Ureter (tissue), 1 donor: ENCODE data around the gene MFF. TPM values are rescaled to one million over a fixed set of nuclear protein-coding genes. Genes with fewer than 3 reads are reported as not detected.
"Not testable (repeated sequence)": the region's sequence is repeated elsewhere in the genome, so short reads cannot be mapped to it uniquely, and the experiment has no call there.

ENCODE experiments used
- DNase-seq: peaks from one replicate; pipeline ENCODE4 v3.0.0-alpha.2; 2020; ENCODE audit warnings: low spot score
- total RNA-seq: library from RNA; stranded (reverse); gene quantifications from one replicate; pipeline ENCODE4 v1.2.4, GENCODE V29; 2023
- donor health status: DM: yes; HTN: yes; CAD: no.

Gene MFF
- total RNA-seq, 1 donor from 2014 or later, result 73.0 TPM

- no peak for DNase-seq
Observed at GRCh38 chr2:227335713-227336112, 10.7 kb downstream of the MFF start.

GRCh38 chr2:227337442-227337841, 12.4 kb downstream of the MFF start:
- DNase-seq, result no peak

- DNase-seq, result no peak
Observed at GRCh38 chr2:227339098-227339599, 14.1 kb downstream of the MFF start.

GRCh38 chr2:227340106-227340505, 15.1 kb downstream of the MFF start:
- no peak for DNase-seq

- no peak for DNase-seq
Observed at GRCh38 chr2:227341553-227341952, 16.5 kb downstream of the MFF start.

- no peak for DNase-seq
Observed at GRCh38 chr2:227344231-227344630, 19.2 kb downstream of the MFF start.

GRCh38 chr2:227347117-227347516, 22.1 kb downstream of the MFF start:
- DNase-seq, result no peak

- no peak for DNase-seq
Observed at GRCh38 chr2:227348324-227348723, 23.3 kb downstream of the MFF start.

GRCh38 chr2:227349989-227350612, 25.1 kb downstream of the MFF start:
- no peak for DNase-seq

GRCh38 chr2:227351639-227352038, 26.6 kb downstream of the MFF start:
- DNase-seq, result no peak

GRCh38 chr2:227360351-227360750, 35.3 kb downstream of the MFF start:
- DNase-seq, result no peak

GRCh38 chr2:227363756-227364155, 38.7 kb downstream of the MFF start:
- DNase-seq, result no peak

GRCh38 chr2:227364585-227365263, 39.7 kb downstream of the MFF start:
- not testable (repeated sequence) for DNase-seq

GRCh38 chr2:227365833-227366232, 40.8 kb downstream of the MFF start:
- DNase-seq, result no peak

GRCh38 chr2:227366769-227367426, 41.8 kb downstream of the MFF start:
- DNase-seq, result no peak

GRCh38 chr2:227367427-227367795, 42.4 kb downstream of the MFF start:
- DNase-seq, result no peak

- DNase-seq, result no peak
Observed at GRCh38 chr2:227368574-227368973, 43.5 kb downstream of the MFF start.

GRCh38 chr2:227370092-227370491, 45.0 kb downstream of the MFF start:
- no peak for DNase-seq

- DNase-seq, result no peak
Observed at GRCh38 chr2:227370791-227371312, 45.8 kb downstream of the MFF start.

GRCh38 chr2:227373389-227373788, 48.3 kb downstream of the MFF start:
- DNase-seq, result no peak

- no peak for DNase-seq
Observed at GRCh38 chr2:227374158-227374557, 49.1 kb downstream of the MFF start.

- DNase-seq, result no peak
Observed at GRCh38 chr2:227376656-227377396, 51.8 kb downstream of the MFF start.
